Placental pericyte (primary cell): ENCODE data around the gene ITIH2. TPM values are rescaled to one million over a fixed set of nuclear protein-coding genes. Genes with fewer than 3 reads are reported as not detected.

ENCODE experiments used
- total RNA-seq: library from RNA; depleted of rRNA; stranded (reverse); fragments of >200 nt; gene quantifications from 2 replicates; pipeline ENCODE4 v1.2.3, GENCODE V29; 2012

ITIH2 gene
- not detected in 2 replicates for total RNA-seq

GRCh38 chr10:7703140-7703539 lies at the start of gene ITIH2:
Gene ITIH2 (plus strand): TSS chr10:7703316. CDS start chr10:7703435, 119 bp downstream.

GRCh38 chr10:7666253-7667023 lies 36.7 kb upstream of the ITIH2 start, which contains the start of gene ITIH5:
Gene ITIH5 (minus strand): TSS chr10:7666966. CDS start chr10:7666892, 74 bp downstream.

DNA sequence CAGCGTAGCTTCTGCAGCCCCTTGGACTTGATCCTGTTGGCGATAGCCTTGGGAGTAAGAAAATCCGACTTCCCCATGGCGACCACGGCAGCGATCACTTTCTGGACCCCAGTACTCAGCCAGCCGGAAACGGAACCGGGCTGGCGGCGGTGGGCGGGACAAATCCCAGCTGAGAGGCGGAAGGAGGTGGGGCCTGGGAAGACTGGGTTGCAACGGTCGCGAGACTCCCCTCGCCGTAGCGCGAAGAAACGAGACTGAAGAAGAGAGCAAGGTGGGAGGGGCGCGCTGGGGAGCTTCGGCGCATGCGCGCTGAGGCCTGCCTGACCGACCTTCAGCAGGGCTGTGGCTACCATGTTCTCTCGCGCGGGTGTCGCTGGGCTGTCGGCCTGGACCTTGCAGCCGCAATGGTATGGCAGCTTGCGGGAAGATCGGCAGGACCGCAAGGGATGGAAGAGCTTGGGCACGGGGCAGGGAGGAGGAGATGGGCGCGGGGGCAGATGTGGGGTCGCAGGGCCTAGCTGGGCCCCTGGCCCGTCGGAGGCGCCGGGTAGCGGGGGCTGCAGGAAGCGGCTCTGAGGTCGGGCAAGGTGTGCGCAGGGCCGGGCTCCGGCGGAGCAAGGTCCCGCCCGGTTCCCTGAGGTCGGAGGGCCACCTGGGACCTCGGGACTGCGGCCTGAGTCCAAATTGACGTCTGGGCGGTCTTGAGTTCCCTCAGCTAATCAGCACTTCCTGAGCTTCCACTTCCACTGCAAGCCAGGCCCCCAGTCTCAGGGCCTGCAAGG lies 84.9 kb downstream of the ITIH2 start, which contains the start of the genes ATP5F1C and KIN:
TSS of gene ATP5F1C (plus strand) at position 321 of the 782 bp plus-strand sequence. CDS start at position 352, 31 bp downstream.
TSS of gene KIN (minus strand) at position 137 of the 782 bp plus-strand sequence. CDS start at position 77, 60 bp downstream.

Other genes starting within 250 kb of the ITIH2 start
- under 0.01 TPM in 1 of 2 replicates, not detected in the other for gene ITIH5, start 36.4 kb upstream of the ITIH2 start, total RNA-seq
- gene KIN, start 84.7 kb downstream of the ITIH2 start, total RNA-seq, result 5.2 and 5.3 TPM in 2 replicates
- gene ATP5F1C, start 84.9 kb downstream of the ITIH2 start, total RNA-seq, result 172 and 240 TPM in 2 replicates
- gene TAF3, start 115.2 kb downstream of the ITIH2 start, total RNA-seq, result 2.6 and 3.1 TPM in 2 replicates